Measurements from ENCODE around the gene SLX4IP. TPM values are rescaled to one million over a fixed set of nuclear protein-coding genes. Genes with fewer than 3 reads are reported as not detected.
"Not testable (repeated sequence)": the region's sequence is repeated elsewhere in the genome, so short reads cannot be mapped to it uniquely, and the experiment has no call there.

The SLX4IP gene
- 4.8 TPM for polyA plus RNA-seq (2012; ENCODE audit: missing spikeins)

DNA sequence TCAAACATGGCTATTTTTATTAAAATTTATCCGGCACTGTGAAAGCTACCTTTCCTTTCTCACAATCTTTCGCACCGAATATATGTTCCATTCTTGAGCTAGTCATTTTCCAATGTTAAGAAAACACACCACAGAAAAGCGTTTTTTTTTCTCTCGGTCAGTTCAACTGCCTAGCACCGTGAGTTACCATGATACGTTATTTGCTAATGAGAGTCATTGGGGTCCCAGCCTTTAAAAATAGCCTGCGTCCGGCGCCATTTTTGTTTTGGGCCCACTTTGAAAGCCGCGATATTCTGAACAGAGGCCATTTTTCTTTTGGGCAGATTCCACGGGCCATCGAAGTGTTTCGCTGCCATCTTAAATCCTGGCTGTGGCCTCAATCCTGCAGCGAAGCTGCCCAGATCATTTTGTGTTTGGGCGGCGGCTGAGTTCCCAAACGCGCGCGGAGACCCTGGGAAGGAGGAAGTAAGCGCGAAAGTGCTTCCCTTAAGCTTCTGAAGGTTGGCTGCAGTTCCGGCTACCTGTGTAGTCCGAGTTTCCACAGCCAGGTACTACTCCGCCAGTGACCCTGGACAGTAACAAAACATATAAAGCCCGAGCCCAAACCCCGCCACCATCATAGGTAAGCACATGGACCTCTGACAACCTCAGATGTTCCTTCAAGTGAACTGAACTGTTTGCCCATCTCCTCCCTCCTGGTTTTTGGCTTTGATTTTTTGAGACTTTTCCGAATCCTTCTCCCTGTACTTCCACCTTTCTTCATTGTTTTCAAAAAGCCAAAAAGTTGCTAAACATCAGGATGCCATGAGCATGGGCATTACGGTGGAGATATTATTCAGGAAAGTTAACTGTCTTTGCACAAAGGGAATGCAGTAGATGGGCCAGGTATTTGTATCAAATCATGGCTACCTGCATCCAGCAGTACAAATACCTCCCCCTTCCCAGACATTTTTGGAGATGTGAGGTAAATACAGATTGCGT lies at the start of gene SLX4IP:
Gene SLX4IP, plus strand, starts transcription at position 474 of the 981 bp plus-strand sequence. CDS start 22,900 bp downstream, outside the sequence.
- FAIRE-seq (peak; percentile 85), DNase-seq (ENCODE audit: insufficient read length) (peak; percentile 43)
- peak; percentile 79 for TF ChIP-seq POLR2AphosphoS5 (IDR thresholded peaks at IDR 0.05; ENCODE audit: low read depth, low read length)
- TF ChIP-seq POLR2A (IDR thresholded peaks at IDR 0.05; ENCODE audit: low read depth, low read length): peak; percentile 69; the same call in 1 of the 2 replicates
- peak; percentile 45; the same call in 1 of the 2 replicates for TF ChIP-seq TAF1 (IDR thresholded peaks at IDR 0.05; ENCODE audit: borderline replicate concordance, low read depth, low read length)

DNA sequence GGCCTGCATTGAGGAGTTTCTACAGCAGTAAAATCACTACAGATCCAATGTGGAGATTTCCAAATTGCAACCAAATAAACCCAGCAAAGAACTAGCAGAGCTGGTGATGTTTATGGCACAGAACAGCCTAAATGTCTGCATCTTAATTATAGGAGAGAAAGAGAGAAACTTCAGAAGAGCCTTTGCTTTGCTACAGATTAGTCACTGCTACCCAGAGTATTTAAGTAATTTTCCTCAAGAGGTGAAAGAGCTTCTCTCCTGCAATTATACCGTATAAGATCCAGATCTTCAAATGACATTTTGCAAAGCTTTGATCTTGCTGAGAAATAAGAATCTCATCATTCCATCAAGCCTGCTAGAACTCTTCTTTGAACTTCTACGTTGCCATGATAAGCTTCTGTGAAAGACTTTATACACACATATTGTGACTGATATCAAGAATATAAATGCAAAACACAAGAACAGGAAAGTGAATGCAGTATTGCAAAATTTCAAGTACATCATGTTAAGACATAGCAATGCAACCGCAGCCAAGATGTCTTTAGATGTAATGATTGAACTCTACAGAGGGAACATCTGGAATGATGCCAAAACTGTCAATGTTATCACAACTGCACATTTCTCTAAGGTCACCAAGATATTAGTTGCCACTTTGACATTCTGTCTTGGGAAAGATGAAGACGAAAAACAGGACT lies 49.1 kb upstream of the SLX4IP start:
- DNase-seq (ENCODE audit: insufficient read length): no peak
- no peak for TF ChIP-seq POLR2AphosphoS5 (IDR thresholded peaks at IDR 0.05; ENCODE audit: low read depth, low read length)
- TF ChIP-seq POLR2A (IDR thresholded peaks at IDR 0.05; ENCODE audit: low read depth, low read length): no peak
- no peak for TF ChIP-seq TAF1 (IDR thresholded peaks at IDR 0.05; ENCODE audit: borderline replicate concordance, low read depth, low read length)
- FAIRE-seq: no peak

DNA sequence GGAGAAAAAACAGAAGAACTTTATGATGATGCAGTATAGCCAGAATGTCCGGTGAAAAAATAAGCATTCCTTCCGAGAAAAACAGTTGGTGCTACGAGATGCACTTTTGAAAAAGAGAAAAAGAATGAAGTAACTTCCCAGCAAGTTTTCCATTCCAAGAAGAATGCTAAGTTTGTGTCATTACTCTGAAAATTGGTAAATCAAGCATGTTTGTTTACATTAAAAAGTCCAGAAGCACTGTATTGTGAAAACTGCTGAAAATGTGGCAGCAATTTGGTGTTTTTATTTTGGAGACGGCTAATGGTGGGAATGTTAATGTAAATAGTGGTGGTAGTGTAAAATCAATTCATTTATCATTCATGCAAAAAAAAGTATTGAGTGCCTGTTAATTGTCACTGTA lies 47.4 kb upstream of the SLX4IP start:
- no peak for FAIRE-seq
- no peak for DNase-seq (ENCODE audit: insufficient read length)
- no peak for TF ChIP-seq TAF1 (IDR thresholded peaks at IDR 0.05; ENCODE audit: borderline replicate concordance, low read depth, low read length)
- TF ChIP-seq POLR2A (IDR thresholded peaks at IDR 0.05; ENCODE audit: low read depth, low read length): no peak
- TF ChIP-seq POLR2AphosphoS5 (IDR thresholded peaks at IDR 0.05; ENCODE audit: low read depth, low read length): no peak

DNA sequence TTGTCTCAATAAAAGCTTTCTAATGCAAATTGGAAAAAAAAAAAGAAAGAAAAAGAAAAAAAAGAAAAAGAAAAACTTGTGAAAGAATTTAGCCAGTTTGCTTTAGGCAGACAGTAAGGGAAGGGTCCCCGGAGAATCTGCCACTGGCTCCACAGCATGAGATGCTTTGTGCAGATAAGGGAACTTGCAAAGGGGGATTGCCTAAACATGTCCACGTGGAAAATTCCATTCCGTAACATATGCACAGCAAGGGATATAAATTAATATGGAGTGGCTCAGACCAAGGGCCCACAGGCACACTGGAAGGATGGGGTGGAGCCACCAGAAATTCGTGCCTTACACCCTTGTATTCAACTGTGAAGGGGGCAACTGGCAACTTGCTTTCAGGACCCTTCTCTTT lies 46.5 kb upstream of the SLX4IP start:
- DNase-seq (ENCODE audit: insufficient read length): no peak
- FAIRE-seq: no peak
- no peak for TF ChIP-seq TAF1 (IDR thresholded peaks at IDR 0.05; ENCODE audit: borderline replicate concordance, low read depth, low read length)
- no peak for TF ChIP-seq POLR2AphosphoS5 (IDR thresholded peaks at IDR 0.05; ENCODE audit: low read depth, low read length)
- TF ChIP-seq POLR2A (IDR thresholded peaks at IDR 0.05; ENCODE audit: low read depth, low read length): no peak

DNA sequence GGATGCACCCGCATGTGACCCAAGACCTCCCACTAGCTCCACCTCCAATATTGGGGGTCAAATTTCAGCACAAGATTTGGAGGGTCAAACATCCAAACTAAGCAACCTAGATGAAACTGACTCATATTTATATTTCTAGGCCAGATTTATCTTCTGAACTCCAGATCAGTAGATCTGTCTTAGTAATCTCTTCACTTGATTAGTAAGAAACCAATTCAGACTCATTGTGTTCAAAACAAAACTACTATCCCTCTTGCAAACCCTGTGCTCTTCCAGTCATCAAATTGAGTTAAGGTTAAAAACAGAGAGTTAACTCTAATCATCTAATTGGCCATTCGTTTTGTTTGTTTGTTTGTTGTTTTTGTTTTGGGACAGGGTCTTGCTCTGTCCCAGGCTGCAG lies 44.4 kb upstream of the SLX4IP start:
- FAIRE-seq (no peak), DNase-seq (ENCODE audit: insufficient read length) (no peak)
- no peak for TF ChIP-seq POLR2AphosphoS5 (IDR thresholded peaks at IDR 0.05; ENCODE audit: low read depth, low read length)
- TF ChIP-seq POLR2A (IDR thresholded peaks at IDR 0.05; ENCODE audit: low read depth, low read length): no peak

DNA sequence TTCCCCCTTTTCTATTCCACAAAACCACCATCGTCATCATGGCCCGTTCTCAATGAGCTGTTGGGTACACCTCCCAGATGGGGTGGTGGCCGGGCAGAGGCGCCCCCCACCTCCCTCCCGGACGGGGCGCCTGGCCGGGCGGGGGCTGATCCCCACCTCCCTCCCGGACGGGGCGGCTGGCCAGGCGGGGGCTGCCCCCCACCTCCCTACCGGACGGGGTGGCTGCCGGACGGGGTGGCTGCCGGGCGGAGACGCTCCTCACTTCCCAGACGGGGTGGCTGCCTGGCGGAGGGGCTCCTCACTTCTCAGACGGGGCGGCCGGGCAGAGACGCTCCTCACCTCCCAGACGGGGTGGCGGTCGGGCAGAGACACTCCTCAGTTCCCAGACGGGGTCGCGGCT lies 40.4 kb upstream of the SLX4IP start:
- DNase-seq (ENCODE audit: insufficient read length); FAIRE-seq: not testable (repeated sequence)

DNA sequence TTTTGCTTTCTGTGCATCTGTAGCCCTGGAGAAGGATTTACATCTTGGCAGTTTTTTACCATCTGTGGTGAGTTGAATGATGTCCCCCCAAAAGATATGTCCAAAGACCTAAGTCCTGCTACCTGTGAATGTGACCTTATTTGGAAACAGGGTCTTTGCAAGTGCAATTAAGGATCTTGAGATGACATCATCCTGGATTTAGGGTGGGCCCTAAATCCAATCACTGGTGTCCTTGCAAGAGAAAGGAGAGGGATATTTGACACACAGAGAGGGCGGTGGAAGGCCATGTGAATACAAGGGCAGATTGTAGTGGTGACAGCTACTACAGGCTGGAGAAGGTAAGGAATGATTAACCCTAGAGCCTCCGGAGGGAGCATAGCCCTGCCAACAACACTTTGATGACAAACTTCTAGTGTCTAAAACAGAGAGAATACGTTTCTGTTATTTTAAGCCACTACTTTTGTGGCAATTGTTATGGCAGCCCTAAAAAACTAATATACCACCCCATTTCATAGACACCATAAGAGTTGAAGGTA lies 36.2 kb upstream of the SLX4IP start:
- no peak for FAIRE-seq
- DNase-seq (ENCODE audit: insufficient read length): no peak
- TF ChIP-seq POLR2AphosphoS5 (IDR thresholded peaks at IDR 0.05; ENCODE audit: low read depth, low read length) (no peak), POLR2A (IDR thresholded peaks at IDR 0.05; ENCODE audit: low read depth, low read length) (no peak), TAF1 (IDR thresholded peaks at IDR 0.05; ENCODE audit: borderline replicate concordance, low read depth, low read length) (no peak)

DNA sequence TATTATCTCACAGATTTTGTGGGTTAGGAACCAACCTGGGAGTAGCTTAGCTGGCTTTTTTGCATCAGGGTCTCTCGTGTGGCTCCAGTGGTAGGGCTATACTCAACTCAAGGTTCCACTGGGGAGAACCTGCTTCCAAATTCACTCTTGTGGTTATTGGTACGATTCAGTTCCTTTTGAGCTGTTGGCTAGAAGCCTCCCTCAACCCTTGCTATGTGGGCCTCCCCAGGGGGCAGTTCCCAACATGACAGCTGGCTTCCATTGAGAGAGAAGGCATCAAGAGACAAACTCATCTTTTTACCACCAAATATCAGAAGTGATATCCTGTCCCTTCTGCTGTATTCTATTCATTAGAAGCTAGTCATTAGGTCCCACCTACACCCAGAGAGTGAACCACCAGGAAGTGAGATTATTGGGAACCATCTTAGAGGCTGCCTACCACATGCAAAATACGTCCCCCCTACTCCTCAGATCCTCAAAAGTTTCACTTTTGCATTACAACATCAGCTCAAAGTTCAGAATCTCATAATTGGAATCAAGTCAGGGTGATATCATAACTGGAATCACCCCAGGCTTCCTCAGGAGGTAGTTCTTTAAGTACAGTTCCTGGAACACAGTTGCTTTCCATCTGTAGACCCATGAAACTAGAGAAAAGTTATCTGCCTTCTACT lies 32.0 kb upstream of the SLX4IP start:
- FAIRE-seq: no peak
- TF ChIP-seq TAF1 (IDR thresholded peaks at IDR 0.05; ENCODE audit: borderline replicate concordance, low read depth, low read length): no peak
- no peak for TF ChIP-seq POLR2AphosphoS5 (IDR thresholded peaks at IDR 0.05; ENCODE audit: low read depth, low read length)
- no peak for TF ChIP-seq POLR2A (IDR thresholded peaks at IDR 0.05; ENCODE audit: low read depth, low read length)
- DNase-seq (ENCODE audit: insufficient read length): no peak

DNA sequence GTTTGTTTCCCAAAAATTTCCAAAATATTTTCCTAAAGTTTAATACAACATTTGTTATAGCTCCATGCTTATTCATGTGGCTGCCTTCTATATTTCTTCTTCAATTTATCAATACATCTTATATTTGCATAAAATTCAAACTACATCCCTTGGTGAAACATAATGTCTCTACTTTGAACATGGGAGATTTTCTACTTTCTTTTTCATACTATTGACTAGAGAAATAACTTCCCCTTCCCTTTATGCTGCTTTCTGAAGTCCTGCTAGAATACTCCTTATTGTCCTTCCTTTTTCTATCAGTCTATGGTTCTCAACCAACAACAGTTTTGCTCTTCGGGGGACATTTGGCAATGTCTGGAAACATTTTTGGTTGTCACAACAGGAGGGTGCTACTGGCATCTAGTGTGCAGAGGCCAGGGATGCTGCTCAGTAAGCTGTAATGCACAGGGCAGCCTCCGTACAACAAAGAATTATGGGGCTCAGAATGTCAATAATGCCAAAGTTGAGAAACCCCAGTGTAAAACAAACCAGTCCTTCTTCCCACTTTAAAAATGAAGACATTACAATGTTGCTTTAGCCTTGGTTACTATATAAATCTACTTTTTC lies 31.0 kb upstream of the SLX4IP start:
- DNase-seq (ENCODE audit: insufficient read length): no peak
- no peak for FAIRE-seq
- no peak for TF ChIP-seq POLR2AphosphoS5 (IDR thresholded peaks at IDR 0.05; ENCODE audit: low read depth, low read length)
- TF ChIP-seq TAF1 (IDR thresholded peaks at IDR 0.05; ENCODE audit: borderline replicate concordance, low read depth, low read length): no peak
- TF ChIP-seq POLR2A (IDR thresholded peaks at IDR 0.05; ENCODE audit: low read depth, low read length): no peak

DNA sequence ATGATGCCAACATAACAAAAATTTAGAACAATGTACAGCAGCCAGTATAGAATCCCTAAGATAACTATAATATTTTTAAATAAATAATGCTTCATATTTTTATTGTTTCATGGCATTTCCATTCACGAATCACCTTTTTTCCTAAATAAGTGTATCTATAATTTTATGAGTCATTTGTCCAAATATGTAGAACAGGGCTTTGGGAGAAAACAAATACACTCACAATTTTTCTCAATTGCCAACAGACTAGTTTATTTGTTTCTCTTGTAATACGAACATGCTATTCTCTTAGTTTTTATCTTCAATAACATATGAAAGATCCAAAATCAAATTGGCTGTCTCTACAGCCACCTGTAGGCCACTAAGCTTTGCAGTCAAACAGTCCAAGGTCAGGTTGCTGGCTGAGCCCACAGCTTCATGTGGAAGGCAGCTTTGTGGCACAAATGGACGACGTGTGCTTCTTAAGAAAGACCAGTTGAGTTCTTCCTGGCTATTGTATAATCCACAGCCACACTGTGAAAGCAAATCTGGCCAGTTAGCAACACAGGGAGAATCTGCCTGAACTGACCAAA lies 30.1 kb upstream of the SLX4IP start:
- TF ChIP-seq TAF1 (IDR thresholded peaks at IDR 0.05; ENCODE audit: borderline replicate concordance, low read depth, low read length): no peak
- TF ChIP-seq POLR2AphosphoS5 (IDR thresholded peaks at IDR 0.05; ENCODE audit: low read depth, low read length): no peak
- no peak for TF ChIP-seq POLR2A (IDR thresholded peaks at IDR 0.05; ENCODE audit: low read depth, low read length)
- DNase-seq (ENCODE audit: insufficient read length): no peak
- FAIRE-seq: no peak

All from GM12892 (cell line).